CD4-positive, alpha-beta T cell (primary cell): ENCODE data around the gene LAX1. TPM values are rescaled to one million over a fixed set of nuclear protein-coding genes. Genes with fewer than 3 reads are reported as not detected.
A peak's percentile ranks its signal among the peaks of the same experiment; 100 is the strongest.
"Not testable (repeated sequence)": the region's sequence is repeated elsewhere in the genome, so short reads cannot be mapped to it uniquely, and the experiment has no call there.

ENCODE experiments used
- ATAC-seq: fragments of 200-7000 bp; cut with Tn5 transposase; one replicate; pipeline ENCODE4 v1.10.0; 2022; ENCODE audit warnings: mild to moderate bottlenecking; ENCODE audit not compliant: poor library complexity
- CTCF ChIA-PET: fragments of 350-600 bp; sonication (Branson Sonifier 250); formaldehyde crosslinking; loops from one replicate; lab custom pipeline; 2021; ENCODE audit warnings: antibody characterized with exemption, inconsistent platforms; lab: Charles Lee
- POLR2A ChIA-PET: fragments of 350-600 bp; sonication (Branson Sonifier 250); formaldehyde crosslinking; loops from one replicate; lab custom pipeline; 2021; ENCODE audit warnings: antibody characterized with exemption, inconsistent platforms; lab: Charles Lee
- DNase-seq, 14 experiments: peaks; one replicate each; pipeline ENCODE4 v3.0.0-alpha.2; 2013 to 2020; ENCODE audit warnings: mixed read lengths in 2 of 14
- H3K27ac ChIP-seq, 2 donors: one replicate each; pipeline versions ENCODE4 v1.5.1 to v1.7.0; 2013; ENCODE audit warnings: low read length in 2 of 2, low read depth in 1 of 2, mild to moderate bottlenecking in 1 of 2
- H3K27me3 ChIP-seq, 2 experiments: 1 replicate in 1 of 2; 2 replicates in 1 of 2; pipeline versions ENCODE4 v1.6.1 to v1.7.0; 2013; ENCODE audit warnings: low read length in 2 of 2, control low read depth in 1 of 2, mild to moderate bottlenecking in 1 of 2, moderate library complexity in 1 of 2; ENCODE audit not compliant: insufficient read depth in 2 of 2, control insufficient read depth in 1 of 2
- H3K36me3 ChIP-seq: one replicate; pipeline ENCODE4 v1.6.1; 2013; ENCODE audit warnings: low read length, control low read depth; ENCODE audit not compliant: insufficient read depth
- H3K4me1 ChIP-seq: one replicate; pipeline ENCODE4 v1.6.1; 2013; ENCODE audit warnings: low read length, control low read depth; ENCODE audit not compliant: insufficient read depth
- H3K4me3 ChIP-seq: one replicate; pipeline ENCODE4 v1.5.1; 2013; ENCODE audit warnings: mild to moderate bottlenecking, low read length, moderate library complexity
- H3K9me3 ChIP-seq, 2 experiments: 1 replicate in 1 of 2; 2 replicates in 1 of 2; pipeline versions ENCODE4 v1.6.1 to v1.7.0; 2013; ENCODE audit warnings: low read length in 2 of 2, mild to moderate bottlenecking in 2 of 2, control low read depth in 1 of 2, moderate library complexity in 1 of 2; ENCODE audit not compliant: control insufficient read depth in 1 of 2, insufficient read depth in 1 of 2
- H3K27ac Mint-ChIP-seq: one replicate; pipeline ENCODE4 v1.8.0; 2020; ENCODE audit warnings: mixed read lengths
- H3K27me3 Mint-ChIP-seq: one replicate; pipeline ENCODE4 v1.8.0; 2021; ENCODE audit warnings: mixed read lengths
- H3K36me3 Mint-ChIP-seq: one replicate; pipeline ENCODE4 v1.8.0; 2021; ENCODE audit warnings: low read depth, mixed read lengths
- H3K4me1 Mint-ChIP-seq: one replicate; pipeline ENCODE4 v1.8.0; 2021; ENCODE audit warnings: low read depth, mixed read lengths
- H3K4me3 Mint-ChIP-seq: one replicate; pipeline ENCODE4 v1.8.0; 2020; ENCODE audit warnings: mild to moderate bottlenecking, mixed read lengths
- H3K9me3 Mint-ChIP-seq: one replicate; pipeline ENCODE4 v1.8.0; 2020; ENCODE audit warnings: mixed read lengths
- intact Hi-C, 2 experiments: fragments of 100-400 bp; cut with DNase I in 1 of 2; cut with micrococcal nuclease in 1 of 2; formaldehyde crosslinking; loops; one replicate each; pipeline versions ENCODE4 v1.15.1 to v1.9.0; 2023 to 2025; cut with DNase I, micrococcal nuclease
- total RNA-seq, 174 experiments: library from RNA in 2 of 174; stranded (reverse) in 2 of 174; gene quantifications; one replicate each; pipeline ENCODE4 v1.2.3 and lab custom pipeline; 2021 to 2026
- TF ChIP-seq, protein P1 (sequence below): fragments of 200-600 bp; IDR thresholded peaks from one replicate; pipeline ENCODE4 v1.8.0; 2022; ENCODE audit warnings: antibody characterized with exemption, mild to moderate bottlenecking

The LAX1 gene
- total RNA-seq, 2 experiments from 2014 or later = 16.6 to 18.3 TPM

DNA sequence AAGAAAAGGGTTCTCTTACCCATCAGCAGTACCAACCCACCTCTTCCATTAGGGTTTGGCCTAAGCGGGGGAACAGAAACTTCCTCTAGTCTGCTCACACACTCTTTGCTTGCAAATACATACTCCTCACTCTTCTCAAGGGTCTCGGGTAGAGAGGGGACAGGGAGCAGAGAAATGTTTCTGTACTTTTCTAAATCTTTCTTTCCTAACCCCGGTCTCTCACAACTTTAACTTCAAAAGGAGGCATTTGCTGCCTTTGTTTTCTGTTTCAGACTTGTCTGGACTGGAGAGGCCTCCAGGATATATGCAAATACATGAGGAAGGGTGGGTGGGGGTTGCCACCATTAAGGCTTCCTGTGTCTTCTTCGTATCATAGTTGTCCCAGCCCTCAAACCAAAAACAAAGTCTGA, 10.5 kb upstream of the LAX1 start:
- DNase-seq (peak in 5 of 14 experiments; percentile 16 to 71 (median 46)), ATAC-seq (peak; percentile 81)
- no peaks in the 10 kb centered on the region for H3K27me3 Mint-ChIP-seq
- H3K36me3 Mint-ChIP-seq = no peaks in the 10 kb centered on the region
- H3K4me1 Mint-ChIP-seq = peaks cover 19% of the 10 kb centered on the region
- H3K27me3 ChIP-seq = no peaks in the 10 kb centered on the region
- H3K4me3 Mint-ChIP-seq = peak overlapping the region; percentile 51
- CTCF ChIA-PET = interaction anchor here (0.7 kb wide), 1 partner anchor 107 kb away, joined by 3 read pairs; the partner anchor contains the start of gene SNRPE
- POLR2A ChIA-PET = no interaction called here
- H3K9me3 Mint-ChIP-seq = no peaks in the 10 kb centered on the region
- no peaks in the 10 kb centered on the region for H3K36me3 ChIP-seq
- H3K27ac Mint-ChIP-seq = peak overlapping the region; percentile 88
- TF ChIP-seq, protein P1, sequence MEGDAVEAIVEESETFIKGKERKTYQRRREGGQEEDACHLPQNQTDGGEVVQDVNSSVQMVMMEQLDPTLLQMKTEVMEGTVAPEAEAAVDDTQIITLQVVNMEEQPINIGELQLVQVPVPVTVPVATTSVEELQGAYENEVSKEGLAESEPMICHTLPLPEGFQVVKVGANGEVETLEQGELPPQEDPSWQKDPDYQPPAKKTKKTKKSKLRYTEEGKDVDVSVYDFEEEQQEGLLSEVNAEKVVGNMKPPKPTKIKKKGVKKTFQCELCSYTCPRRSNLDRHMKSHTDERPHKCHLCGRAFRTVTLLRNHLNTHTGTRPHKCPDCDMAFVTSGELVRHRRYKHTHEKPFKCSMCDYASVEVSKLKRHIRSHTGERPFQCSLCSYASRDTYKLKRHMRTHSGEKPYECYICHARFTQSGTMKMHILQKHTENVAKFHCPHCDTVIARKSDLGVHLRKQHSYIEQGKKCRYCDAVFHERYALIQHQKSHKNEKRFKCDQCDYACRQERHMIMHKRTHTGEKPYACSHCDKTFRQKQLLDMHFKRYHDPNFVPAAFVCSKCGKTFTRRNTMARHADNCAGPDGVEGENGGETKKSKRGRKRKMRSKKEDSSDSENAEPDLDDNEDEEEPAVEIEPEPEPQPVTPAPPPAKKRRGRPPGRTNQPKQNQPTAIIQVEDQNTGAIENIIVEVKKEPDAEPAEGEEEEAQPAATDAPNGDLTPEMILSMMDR = no peak
- intact Hi-C loops = no loop called here
- H3K9me3 ChIP-seq = no peaks in the 10 kb centered on the region
- peak overlapping the region; percentile 19 to 26 for H3K27ac ChIP-seq
- no peak overlapping the region for H3K4me3 ChIP-seq
- peaks cover 28% of the 10 kb centered on the region for H3K4me1 ChIP-seq

DNA sequence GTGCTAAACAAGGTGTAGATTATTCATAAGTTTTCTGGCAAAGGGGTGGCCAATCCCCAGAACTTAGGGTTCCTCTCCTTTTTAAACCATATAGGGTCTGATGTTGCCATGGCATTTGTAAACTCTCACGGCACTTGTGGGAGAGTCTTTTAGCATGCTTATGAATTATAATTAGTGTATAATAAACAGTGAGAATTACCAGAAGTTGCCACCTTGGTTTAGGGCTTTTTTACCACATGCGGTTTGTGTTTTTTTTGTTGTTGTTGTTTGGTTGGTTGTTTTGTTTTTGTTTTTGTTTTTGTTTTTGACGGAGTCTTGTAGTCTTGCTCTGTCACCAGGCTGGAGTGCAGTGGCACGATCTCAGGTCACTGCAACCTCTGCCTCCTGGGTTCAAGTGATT, 8.9 kb upstream of the LAX1 start:
- H3K27ac Mint-ChIP-seq = peak overlapping the region; percentile 61
- Histone ChIP-seq H3K36me3 (no peaks in the 10 kb centered on the region), H3K9me3 (no peaks in the 10 kb centered on the region), H3K27me3 (no peaks in the 10 kb centered on the region), H3K4me1 (peaks cover 28% of the 10 kb centered on the region), H3K27ac (no peak overlapping the region), H3K4me3 (no peak overlapping the region)
- intact Hi-C loops = loop anchor here in 1 of 2 experiments (5.0 kb wide), 1 partner anchor 36 kb away; no protein-coding TSS in a partner anchor
- POLR2A ChIA-PET = interaction anchor here (1.7 kb wide), 1 partner anchor 9 kb away, joined by 15 read pairs; the partner anchor contains the start of gene LAX1
- H3K4me3 Mint-ChIP-seq = no peak overlapping the region
- no peaks in the 10 kb centered on the region for H3K27me3 Mint-ChIP-seq
- CTCF ChIA-PET = no interaction called here
- no peaks in the 10 kb centered on the region for H3K9me3 Mint-ChIP-seq
- H3K36me3 Mint-ChIP-seq = no peaks in the 10 kb centered on the region
- peaks cover 25% of the 10 kb centered on the region for H3K4me1 Mint-ChIP-seq
- TF ChIP-seq, protein P1 = no peak
- no peak for ATAC-seq
- DNase-seq = peak in 1 of 14 experiments; percentile 34

GRCh38 chr1:203758749-203759148, 6.2 kb upstream of the LAX1 start:
- intact Hi-C loops = loop anchor here in 1 of 2 experiments (5.0 kb wide), 1 partner anchor 34 kb away; no protein-coding TSS in a partner anchor
- CTCF ChIA-PET = not testable (repeated sequence)
- peaks cover 40% of the 10 kb centered on the region for H3K4me1 Mint-ChIP-seq

DNA sequence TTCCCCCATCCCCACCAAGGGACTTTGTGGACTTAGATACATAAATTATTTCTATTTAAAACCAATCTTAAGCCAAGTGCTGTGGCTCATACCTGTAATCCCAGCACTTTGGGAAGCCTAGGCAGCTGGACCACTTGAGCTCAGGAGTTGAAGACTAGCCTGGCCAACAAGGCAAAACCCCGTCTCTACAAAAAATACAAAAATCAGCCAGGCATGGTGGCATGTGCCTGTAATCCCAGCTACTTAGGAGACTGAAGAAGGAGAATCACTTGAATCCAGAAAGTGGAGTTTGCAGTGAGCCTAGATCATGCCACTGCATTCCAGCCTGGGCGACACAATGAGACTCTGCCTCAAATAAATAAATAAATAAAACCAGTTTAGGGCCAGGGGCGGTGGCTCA, 4.5 kb upstream of the LAX1 start:
- POLR2A ChIA-PET = no interaction called here
- Mint-ChIP-seq H3K9me3 (no peaks in the 10 kb centered on the region), H3K36me3 (peaks cover 9% of the 10 kb centered on the region), H3K27me3 (no peaks in the 10 kb centered on the region), H3K27ac (peak overlapping the region; percentile 9), H3K4me3 (peak overlapping the region; percentile 20), H3K4me1 (peaks cover 46% of the 10 kb centered on the region)
- TF ChIP-seq, protein P1 = no peak
- DNase-seq = no peak
- intact Hi-C loops = loop anchor here (10.0 kb wide), 2 partner anchors 86 to 634 kb away; no protein-coding TSS in a partner anchor
- no peak for ATAC-seq
- no peaks in the 10 kb centered on the region for H3K9me3 ChIP-seq
- H3K4me3 ChIP-seq = no peak overlapping the region
- CTCF ChIA-PET = no interaction called here
- no peaks in the 10 kb centered on the region for H3K27me3 ChIP-seq
- no peaks in the 10 kb centered on the region for H3K36me3 ChIP-seq
- peaks cover 40% of the 10 kb centered on the region for H3K4me1 ChIP-seq
- H3K27ac ChIP-seq = no peak overlapping the region

More at GRCh38 chr1:203758749-203759148, 6.2 kb upstream of the LAX1 start:
- peaks cover 44% of the 10 kb centered on the region for H3K4me1 ChIP-seq
- H3K36me3 Mint-ChIP-seq, DNase-seq, POLR2A ChIA-PET, H3K27ac ChIP-seq, H3K4me3 ChIP-seq, H3K9me3 Mint-ChIP-seq, H3K9me3 ChIP-seq, H3K27ac Mint-ChIP-seq, H3K4me3 Mint-ChIP-seq, H3K27me3 ChIP-seq, ATAC-seq, H3K36me3 ChIP-seq, H3K27me3 Mint-ChIP-seq: not testable (repeated sequence)

- CTCF ChIA-PET, H3K4me3 Mint-ChIP-seq, H3K36me3 ChIP-seq, ATAC-seq, H3K9me3 ChIP-seq, H3K27me3 Mint-ChIP-seq, POLR2A ChIA-PET, H3K27me3 ChIP-seq, H3K9me3 Mint-ChIP-seq, H3K4me3 ChIP-seq, DNase-seq: not testable (repeated sequence)
- Mint-ChIP-seq H3K36me3 (peaks cover 17% of the 10 kb centered on the region), H3K4me1 (peaks cover 49% of the 10 kb centered on the region), H3K27ac (peak overlapping the region; percentile 97)
- Histone ChIP-seq H3K4me1 (peaks cover 42% of the 10 kb centered on the region), H3K27ac (peak overlapping the region in 1 of 2 donors; percentile 57)
- intact Hi-C loops = loop anchor here (10.0 kb wide), 2 partner anchors 87 to 633 kb away; no protein-coding TSS in a partner anchor
Measured at GRCh38 chr1:203761958-203762357, 3.0 kb upstream of the LAX1 start.
